ENCODE measurements around the gene COMMD2.

DNA sequence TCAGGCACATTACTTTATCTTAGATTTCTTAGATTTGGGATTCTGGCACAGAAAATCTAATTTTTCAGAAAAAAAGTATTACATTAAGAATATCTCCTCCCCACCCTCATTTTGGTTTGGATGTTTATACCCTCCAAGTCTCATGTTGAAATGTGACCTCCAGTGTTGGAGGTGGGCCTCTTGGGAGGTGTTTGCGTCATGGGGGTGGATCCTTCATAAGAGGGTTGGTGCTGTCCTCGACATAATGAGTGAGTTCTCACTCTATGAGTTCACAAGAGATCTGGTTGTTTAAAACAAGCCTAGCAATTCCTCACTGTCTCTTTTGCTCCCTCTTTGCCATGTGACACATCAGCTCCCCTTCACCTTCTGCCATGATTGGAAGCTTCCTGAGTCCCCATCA, 48.8 kb downstream of the COMMD2 start:
- TF ChIP-seq POLR2A (IDR thresholded peaks at IDR 0.05) (no peak), POLR2AphosphoS5 (IDR thresholded peaks at IDR 0.05) (peak in 1 of 3 donors; percentile 28)
- TF ChIP-seq, protein P1, sequence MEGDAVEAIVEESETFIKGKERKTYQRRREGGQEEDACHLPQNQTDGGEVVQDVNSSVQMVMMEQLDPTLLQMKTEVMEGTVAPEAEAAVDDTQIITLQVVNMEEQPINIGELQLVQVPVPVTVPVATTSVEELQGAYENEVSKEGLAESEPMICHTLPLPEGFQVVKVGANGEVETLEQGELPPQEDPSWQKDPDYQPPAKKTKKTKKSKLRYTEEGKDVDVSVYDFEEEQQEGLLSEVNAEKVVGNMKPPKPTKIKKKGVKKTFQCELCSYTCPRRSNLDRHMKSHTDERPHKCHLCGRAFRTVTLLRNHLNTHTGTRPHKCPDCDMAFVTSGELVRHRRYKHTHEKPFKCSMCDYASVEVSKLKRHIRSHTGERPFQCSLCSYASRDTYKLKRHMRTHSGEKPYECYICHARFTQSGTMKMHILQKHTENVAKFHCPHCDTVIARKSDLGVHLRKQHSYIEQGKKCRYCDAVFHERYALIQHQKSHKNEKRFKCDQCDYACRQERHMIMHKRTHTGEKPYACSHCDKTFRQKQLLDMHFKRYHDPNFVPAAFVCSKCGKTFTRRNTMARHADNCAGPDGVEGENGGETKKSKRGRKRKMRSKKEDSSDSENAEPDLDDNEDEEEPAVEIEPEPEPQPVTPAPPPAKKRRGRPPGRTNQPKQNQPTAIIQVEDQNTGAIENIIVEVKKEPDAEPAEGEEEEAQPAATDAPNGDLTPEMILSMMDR (IDR thresholded peaks at IDR 0.05) = no peak
